T-helper 17 cell (primary cell): ENCODE results near the gene HMCN1. TPM values are rescaled to one million over a fixed set of nuclear protein-coding genes. Genes with fewer than 3 reads are reported as not detected.

Experiments used
- ATAC-seq: fragments of 150-1000 bp; cut with Tn5 transposase; 2 replicates; pipeline ENCODE4 v1.10.0; 2021; ENCODE audit warnings: mild to moderate bottlenecking, moderate library complexity
- DNase-seq, 3 donors: peaks; one replicate each; pipeline versions ENCODE4 v3.0.0 to v3.0.0-alpha.2; 2020 to 2021
- H3K9me3 ChIP-seq: one replicate; pipeline ENCODE4 v1.7.0; 2013; ENCODE audit warnings: low read length, mild to moderate bottlenecking; ENCODE audit not compliant: control insufficient read depth, poor library complexity, severe bottlenecking
- H3K27ac Mint-ChIP-seq: one replicate; pipeline ENCODE4 v1.8.0; 2022; ENCODE audit warnings: mild to moderate bottlenecking, moderate library complexity, mixed read lengths
- H3K27me3 Mint-ChIP-seq: one replicate; pipeline ENCODE4 v1.8.0; 2022; ENCODE audit warnings: mixed read lengths
- H3K36me3 Mint-ChIP-seq: one replicate; pipeline ENCODE4 v1.8.0; 2022; ENCODE audit warnings: low read depth, mixed read lengths
- H3K4me1 Mint-ChIP-seq: one replicate; pipeline ENCODE4 v1.8.0; 2022; ENCODE audit warnings: mild to moderate bottlenecking, mixed read lengths
- H3K4me3 Mint-ChIP-seq: one replicate; pipeline ENCODE4 v1.8.0; 2022; ENCODE audit warnings: mild to moderate bottlenecking, moderate library complexity, mixed read lengths
- total RNA-seq, 4 donors: library from RNA in 2 of 4; stranded (reverse) in 2 of 4; gene quantifications; one replicate each; pipeline ENCODE4 v1.2.3 and lab custom pipeline; 2022 to 2026

The HMCN1 gene
- total RNA-seq, 2 donors from 2014 or later: 0.05 to 0.57 TPM

- no peak for DNase-seq
- H3K36me3 Mint-ChIP-seq: no peaks in the 10 kb centered on the region
- H3K4me1 Mint-ChIP-seq: no peaks in the 10 kb centered on the region
- no peak overlapping the region for H3K4me3 Mint-ChIP-seq
- H3K27me3 Mint-ChIP-seq: peaks cover 23% of the 10 kb centered on the region
- H3K27ac Mint-ChIP-seq: no peak overlapping the region
- no peak for ATAC-seq
- H3K9me3 ChIP-seq: no peaks in the 10 kb centered on the region
These were observed 13.4 kb upstream of the HMCN1 start for GRCh38 chr1:185720633-185721272.

DNA sequence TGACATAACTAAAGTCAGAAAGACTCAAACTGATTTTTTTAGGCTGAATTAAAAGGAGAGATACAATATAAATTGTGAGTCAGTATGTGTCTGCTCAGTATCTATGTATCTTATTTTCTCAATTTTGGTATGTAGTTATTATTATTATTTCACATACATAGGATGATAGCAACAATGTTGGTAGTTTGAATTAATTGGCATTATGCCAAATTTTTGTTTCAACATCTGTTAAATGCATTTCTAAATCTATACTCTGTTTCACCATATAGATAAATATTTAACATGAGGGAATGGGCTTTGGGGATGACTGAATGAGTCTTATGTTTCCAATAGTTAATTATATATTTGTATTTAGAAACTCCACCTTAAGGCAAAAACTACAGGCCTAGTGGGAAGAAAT is 12.6 kb upstream of the HMCN1 start:
- H3K36me3 Mint-ChIP-seq: no peaks in the 10 kb centered on the region
- DNase-seq: no peak
- no peak overlapping the region for H3K27ac Mint-ChIP-seq
- H3K4me3 Mint-ChIP-seq: no peak overlapping the region
- no peaks in the 10 kb centered on the region for H3K4me1 Mint-ChIP-seq
- ATAC-seq: no peak
- H3K9me3 ChIP-seq: no peaks in the 10 kb centered on the region
- H3K27me3 Mint-ChIP-seq: peaks cover 23% of the 10 kb centered on the region

DNA sequence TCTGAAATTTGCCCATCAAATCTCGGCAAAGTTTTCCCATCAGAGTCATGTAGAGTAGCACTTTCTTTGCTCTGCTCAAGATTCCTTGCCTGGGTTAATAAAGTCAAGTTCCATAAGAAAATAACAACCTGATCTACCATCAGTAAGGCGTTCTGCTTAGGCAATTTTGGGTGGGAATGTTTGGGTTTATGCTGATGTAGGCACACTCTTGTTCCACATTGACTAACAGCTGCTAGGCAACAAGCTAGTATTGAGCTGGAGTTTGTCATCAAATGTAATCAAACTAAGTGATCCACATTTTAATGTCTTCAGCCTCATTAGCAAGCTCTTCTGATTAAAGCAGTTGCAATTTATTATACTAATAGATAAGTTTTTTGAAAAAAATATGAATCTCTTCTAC is 12.1 kb upstream of the HMCN1 start:
- Mint-ChIP-seq H3K4me1 (no peaks in the 10 kb centered on the region), H3K36me3 (no peaks in the 10 kb centered on the region), H3K27me3 (peaks cover 22% of the 10 kb centered on the region), H3K27ac (no peak overlapping the region), H3K4me3 (no peak overlapping the region)
- no peak for DNase-seq
- no peak for ATAC-seq
- H3K9me3 ChIP-seq: no peaks in the 10 kb centered on the region

- DNase-seq (no peak), ATAC-seq (no peak)
- Mint-ChIP-seq H3K36me3 (no peaks in the 10 kb centered on the region), H3K4me1 (no peaks in the 10 kb centered on the region), H3K4me3 (no peak overlapping the region), H3K27ac (no peak overlapping the region), H3K27me3 (peaks cover 5% of the 10 kb centered on the region)
- no peaks in the 10 kb centered on the region for H3K9me3 ChIP-seq
These were observed 6.5 kb upstream of the HMCN1 start for GRCh38 chr1:185727726-185728125.

DNA sequence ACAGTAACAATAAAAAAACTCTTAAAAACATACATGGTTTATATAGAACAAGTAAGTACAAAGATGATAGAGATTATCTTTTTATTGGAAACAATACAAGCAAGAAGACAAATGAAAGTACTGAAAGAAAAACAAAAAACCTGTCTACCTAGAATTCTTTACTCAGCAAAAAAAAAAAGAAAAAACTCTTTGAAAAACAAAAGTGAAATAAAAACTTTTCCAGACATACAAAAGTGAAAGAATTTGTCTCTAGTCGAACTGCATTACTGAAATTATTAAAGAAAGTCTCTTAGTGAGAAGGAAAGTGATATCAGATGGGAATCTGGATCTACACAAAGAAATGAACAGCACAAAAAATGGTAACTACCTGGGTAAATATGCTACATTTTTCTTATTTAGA is 2.7 kb upstream of the HMCN1 start:
- Mint-ChIP-seq H3K36me3 (peaks cover 5% of the 10 kb centered on the region), H3K27me3 (peaks cover 32% of the 10 kb centered on the region), H3K4me1 (peaks cover 15% of the 10 kb centered on the region), H3K27ac (no peak overlapping the region), H3K4me3 (no peak overlapping the region)
- ATAC-seq (no peak), DNase-seq (no peak)
- no peaks in the 10 kb centered on the region for H3K9me3 ChIP-seq

DNA sequence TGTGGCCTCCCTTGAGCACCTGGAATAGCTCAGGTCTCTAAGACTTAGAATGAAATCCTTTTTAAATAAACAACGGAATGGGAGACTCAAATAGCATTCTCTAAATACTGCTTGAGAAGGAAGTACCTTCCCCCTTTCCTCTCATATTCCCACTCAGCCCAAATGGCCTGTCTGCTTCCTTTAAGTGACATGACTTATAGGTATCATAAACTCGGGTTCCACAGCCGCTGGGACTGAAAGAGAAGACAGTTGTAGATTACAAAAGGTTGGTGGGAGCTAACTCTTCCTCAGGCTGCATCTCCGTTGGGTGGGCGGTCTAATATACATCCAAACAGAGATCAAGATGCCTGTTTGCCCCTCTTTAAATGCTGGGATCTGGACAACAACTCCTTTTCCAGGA is 1.2 kb upstream of the HMCN1 start:
- peaks cover 37% of the 10 kb centered on the region for H3K27me3 Mint-ChIP-seq
- no peak for DNase-seq
- peaks cover 5% of the 10 kb centered on the region for H3K36me3 Mint-ChIP-seq
- ATAC-seq: no peak
- no peak overlapping the region for H3K27ac Mint-ChIP-seq
- H3K9me3 ChIP-seq: no peaks in the 10 kb centered on the region
- H3K4me1 Mint-ChIP-seq: peaks cover 15% of the 10 kb centered on the region
- H3K4me3 Mint-ChIP-seq: no peak overlapping the region

- H3K27me3 Mint-ChIP-seq: peaks cover 40% of the 10 kb centered on the region
- no peak for ATAC-seq
- H3K9me3 ChIP-seq: no peaks in the 10 kb centered on the region
- H3K4me1 Mint-ChIP-seq: peaks cover 15% of the 10 kb centered on the region
- H3K27ac Mint-ChIP-seq: no peak overlapping the region
- peaks cover 5% of the 10 kb centered on the region for H3K36me3 Mint-ChIP-seq
- no peak for DNase-seq
- H3K4me3 Mint-ChIP-seq: peak overlapping the region; percentile 83
These were observed 924 bp downstream of the HMCN1 start for GRCh38 chr1:185734929-185735700.

GRCh38 chr1:185735701-185736064 is 1.5 kb downstream of the HMCN1 start:
- Mint-ChIP-seq H3K4me3 (peak overlapping the region; percentile 83), H3K27ac (no peak overlapping the region), H3K36me3 (peaks cover 5% of the 10 kb centered on the region), H3K27me3 (peaks cover 40% of the 10 kb centered on the region), H3K4me1 (peaks cover 15% of the 10 kb centered on the region)
- H3K9me3 ChIP-seq: no peaks in the 10 kb centered on the region
- ATAC-seq (no peak), DNase-seq (no peak)

- Mint-ChIP-seq H3K27me3 (peaks cover 22% of the 10 kb centered on the region), H3K27ac (no peak overlapping the region), H3K36me3 (no peaks in the 10 kb centered on the region), H3K4me3 (no peak overlapping the region), H3K4me1 (peaks cover 4% of the 10 kb centered on the region)
- DNase-seq (no peak), ATAC-seq (no peak)
- H3K9me3 ChIP-seq: no peaks in the 10 kb centered on the region
These were observed 5.8 kb downstream of the HMCN1 start for GRCh38 chr1:185739967-185740366.

- peaks cover 13% of the 10 kb centered on the region for H3K27me3 Mint-ChIP-seq
- no peak overlapping the region for H3K27ac Mint-ChIP-seq
- ATAC-seq (no peak), DNase-seq (no peak)
- H3K4me3 Mint-ChIP-seq: no peak overlapping the region
- H3K36me3 Mint-ChIP-seq: no peaks in the 10 kb centered on the region
- no peaks in the 10 kb centered on the region for H3K9me3 ChIP-seq
- no peaks in the 10 kb centered on the region for H3K4me1 Mint-ChIP-seq
These were observed 7.4 kb downstream of the HMCN1 start for GRCh38 chr1:185741551-185741950.

DNA sequence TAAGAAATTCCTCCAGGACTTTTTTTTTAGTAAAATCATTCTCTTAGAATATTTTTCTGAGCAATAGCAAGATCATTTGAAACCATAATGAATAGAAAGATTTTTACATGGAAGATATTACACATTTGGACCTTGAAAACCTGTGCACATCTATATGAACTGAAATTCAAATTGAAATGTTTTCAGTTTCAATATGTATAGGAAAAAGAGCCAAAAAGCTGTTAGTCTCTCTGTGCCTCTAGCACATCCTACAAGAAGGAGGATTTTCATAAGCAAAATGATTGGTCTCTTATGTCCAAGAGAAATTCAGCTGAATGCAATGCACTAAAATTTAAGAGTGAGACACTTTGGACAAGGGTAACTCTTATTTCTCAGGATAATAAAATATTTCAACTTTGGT is 8.2 kb downstream of the HMCN1 start:
- Mint-ChIP-seq H3K4me3 (no peak overlapping the region), H3K4me1 (no peaks in the 10 kb centered on the region), H3K36me3 (no peaks in the 10 kb centered on the region), H3K27me3 (peaks cover 13% of the 10 kb centered on the region), H3K27ac (no peak overlapping the region)
- no peaks in the 10 kb centered on the region for H3K9me3 ChIP-seq
- DNase-seq (no peak), ATAC-seq (no peak)

DNA sequence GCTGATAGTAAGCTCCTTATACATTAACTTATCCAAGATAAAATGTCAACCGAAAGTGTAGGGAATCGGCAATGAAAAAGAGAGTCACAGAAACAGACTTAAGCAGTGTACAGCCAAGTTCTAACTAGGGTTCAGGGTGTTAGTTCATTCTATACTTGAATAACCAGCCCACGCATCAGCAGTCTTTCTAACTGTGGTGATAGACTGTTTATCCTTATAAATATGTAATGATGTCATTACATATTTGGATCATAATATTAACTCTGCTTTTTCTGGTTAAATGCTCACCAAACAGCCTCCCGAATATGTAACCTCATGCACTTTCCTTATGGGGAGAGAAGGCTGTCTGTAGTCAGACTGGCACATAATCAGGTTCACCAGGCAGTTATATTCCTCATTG is 11.0 kb downstream of the HMCN1 start:
- Mint-ChIP-seq H3K36me3 (no peaks in the 10 kb centered on the region), H3K27me3 (peaks cover 6% of the 10 kb centered on the region), H3K4me1 (no peaks in the 10 kb centered on the region), H3K4me3 (no peak overlapping the region), H3K27ac (no peak overlapping the region)
- DNase-seq (no peak), ATAC-seq (no peak)
- no peaks in the 10 kb centered on the region for H3K9me3 ChIP-seq

- Mint-ChIP-seq H3K4me1 (no peaks in the 10 kb centered on the region), H3K36me3 (peaks cover 3% of the 10 kb centered on the region), H3K4me3 (no peak overlapping the region), H3K27ac (no peak overlapping the region), H3K27me3 (peaks cover 56% of the 10 kb centered on the region)
- H3K9me3 ChIP-seq: no peaks in the 10 kb centered on the region
- no peak for ATAC-seq
- DNase-seq: no peak
These were observed 24.9 kb downstream of the HMCN1 start for GRCh38 chr1:185759061-185759460.

DNA sequence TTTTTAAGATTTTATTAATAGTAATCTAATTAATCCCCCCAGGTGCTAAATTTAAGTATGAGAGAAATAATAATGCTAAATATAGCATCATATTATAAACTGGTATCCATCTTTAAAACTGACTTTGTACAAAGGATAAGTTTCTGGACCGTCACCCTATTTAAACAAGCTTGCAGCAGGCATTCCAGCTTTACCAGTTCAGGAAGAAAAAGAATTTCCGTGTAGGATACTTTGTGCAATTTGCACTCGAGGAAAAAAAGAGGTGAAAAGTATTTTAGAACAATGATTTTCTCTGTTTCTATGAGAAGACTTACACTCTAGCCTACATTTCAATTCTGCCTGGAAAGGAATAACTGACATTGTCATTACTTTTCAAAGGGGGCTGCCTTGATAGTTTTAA is 27.6 kb downstream of the HMCN1 start:
- ATAC-seq (no peak), DNase-seq (no peak)
- H3K4me1 Mint-ChIP-seq: no peaks in the 10 kb centered on the region
- peaks cover 56% of the 10 kb centered on the region for H3K27me3 Mint-ChIP-seq
- no peak overlapping the region for H3K4me3 Mint-ChIP-seq
- no peaks in the 10 kb centered on the region for H3K9me3 ChIP-seq
- no peak overlapping the region for H3K27ac Mint-ChIP-seq
- peaks cover 3% of the 10 kb centered on the region for H3K36me3 Mint-ChIP-seq
